ENCODE measurements around the gene HDAC4. TPM values are rescaled to one million over a fixed set of nuclear protein-coding genes. Genes with fewer than 3 reads are reported as not detected.

The HDAC4 gene
- total and polyA plus RNA-seq, 2 experiments from 2014 or later, result 8.1 to 41.8 TPM

GRCh38 chr2:239264838-239265651, 135.8 kb downstream of the HDAC4 start:
- no peak overlapping the region for H3K4me3 ChIP-seq
- H3K27me3 ChIP-seq (ENCODE audit: insufficient read depth), result no peaks in the 10 kb centered on the region
- 0 out of 2 replicates have a peak overlapping the region, but pooled peaks have one; percentile 55 for H3K27ac ChIP-seq (ENCODE audit: low read depth)
- H3K36me3 ChIP-seq (ENCODE audit: insufficient read depth), result no peaks in the 10 kb centered on the region
- H3K9me3 Mint-ChIP-seq, result no peaks in the 10 kb centered on the region
- H3K4me1 Mint-ChIP-seq, result peaks cover 62% of the 10 kb centered on the region
- H3K27me3 Mint-ChIP-seq (ENCODE audit: insufficient read depth, low read depth, poor library complexity), result peaks cover 12% of the 10 kb centered on the region
- TF ChIP-seq STAT1 (IDR thresholded peaks at IDR 0.05; ENCODE audit: unreplicated experiment) (no peak), POLR2AphosphoS5 (IDR thresholded peaks at IDR 0.05; ENCODE audit: low read depth) (no peak), ETS1 (IDR thresholded peaks at IDR 0.05) (no peak), CREB1 (CRISPR knock-in tag; IDR thresholded peaks at IDR 0.05; ENCODE audit: low read depth) (no peak), ZNF462 (CRISPR knock-in tag; IDR thresholded peaks at IDR 0.05) (no peak), ZNF331 (CRISPR knock-in tag; IDR thresholded peaks at IDR 0.05; ENCODE audit: low read depth) (no peak), NANOG (IDR thresholded peaks at IDR 0.05; ENCODE audit: borderline replicate concordance) (no peak)
- H4K20me1 ChIP-seq (replicated peaks; ENCODE audit: insufficient read depth), result peaks cover 3% of the 10 kb centered on the region
- H2AFZ ChIP-seq, result no peak overlapping the region
- peaks cover 93% of the 10 kb centered on the region for H3K79me2 ChIP-seq (replicated peaks; ENCODE audit: insufficient read depth)
- peak overlapping the region; percentile 92 for H3K27ac Mint-ChIP-seq
- DNase-seq (ENCODE audit: low spot score) (no peak), ATAC-seq (peak; percentile 25)
- H3K36me3 Mint-ChIP-seq (ENCODE audit: low read depth), result peaks cover 5% of the 10 kb centered on the region; the same call in 1 of the 3 replicates
- H3K9me2 ChIP-seq (ENCODE audit: insufficient read depth), result no peaks in the 10 kb centered on the region
- H3K4me2 ChIP-seq, result no peak overlapping the region; the same call in 1 of the 2 replicates
- no peaks in the 10 kb centered on the region for H3F3A ChIP-seq (replicated peaks; ENCODE audit: low read depth)
- peak overlapping the region; percentile 42; the same call in 1 of the 3 replicates for H3K4me3 Mint-ChIP-seq
- H3K4me1 ChIP-seq (ENCODE audit: insufficient read depth), result peaks cover 23% of the 10 kb centered on the region

Measured in GM23338 (cell line).